ENCODE results near the gene ALKBH7.

GRCh38 chr19:6424195-6424938 lies 51.8 kb downstream of the ALKBH7 start, which contains the start of gene KHSRP:
- TF ChIP-seq, protein P1, sequence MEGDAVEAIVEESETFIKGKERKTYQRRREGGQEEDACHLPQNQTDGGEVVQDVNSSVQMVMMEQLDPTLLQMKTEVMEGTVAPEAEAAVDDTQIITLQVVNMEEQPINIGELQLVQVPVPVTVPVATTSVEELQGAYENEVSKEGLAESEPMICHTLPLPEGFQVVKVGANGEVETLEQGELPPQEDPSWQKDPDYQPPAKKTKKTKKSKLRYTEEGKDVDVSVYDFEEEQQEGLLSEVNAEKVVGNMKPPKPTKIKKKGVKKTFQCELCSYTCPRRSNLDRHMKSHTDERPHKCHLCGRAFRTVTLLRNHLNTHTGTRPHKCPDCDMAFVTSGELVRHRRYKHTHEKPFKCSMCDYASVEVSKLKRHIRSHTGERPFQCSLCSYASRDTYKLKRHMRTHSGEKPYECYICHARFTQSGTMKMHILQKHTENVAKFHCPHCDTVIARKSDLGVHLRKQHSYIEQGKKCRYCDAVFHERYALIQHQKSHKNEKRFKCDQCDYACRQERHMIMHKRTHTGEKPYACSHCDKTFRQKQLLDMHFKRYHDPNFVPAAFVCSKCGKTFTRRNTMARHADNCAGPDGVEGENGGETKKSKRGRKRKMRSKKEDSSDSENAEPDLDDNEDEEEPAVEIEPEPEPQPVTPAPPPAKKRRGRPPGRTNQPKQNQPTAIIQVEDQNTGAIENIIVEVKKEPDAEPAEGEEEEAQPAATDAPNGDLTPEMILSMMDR (IDR thresholded peaks at IDR 0.05; ENCODE audit: low read depth, low read length, missing input control) = no peak
- TF ChIP-seq EGR1 (IDR thresholded peaks at IDR 0.05; ENCODE audit: low read depth in 2 of 2) = no peak
- TF ChIP-seq FOXA1 (IDR thresholded peaks at IDR 0.05) = no peak
- TF ChIP-seq, protein P2, sequence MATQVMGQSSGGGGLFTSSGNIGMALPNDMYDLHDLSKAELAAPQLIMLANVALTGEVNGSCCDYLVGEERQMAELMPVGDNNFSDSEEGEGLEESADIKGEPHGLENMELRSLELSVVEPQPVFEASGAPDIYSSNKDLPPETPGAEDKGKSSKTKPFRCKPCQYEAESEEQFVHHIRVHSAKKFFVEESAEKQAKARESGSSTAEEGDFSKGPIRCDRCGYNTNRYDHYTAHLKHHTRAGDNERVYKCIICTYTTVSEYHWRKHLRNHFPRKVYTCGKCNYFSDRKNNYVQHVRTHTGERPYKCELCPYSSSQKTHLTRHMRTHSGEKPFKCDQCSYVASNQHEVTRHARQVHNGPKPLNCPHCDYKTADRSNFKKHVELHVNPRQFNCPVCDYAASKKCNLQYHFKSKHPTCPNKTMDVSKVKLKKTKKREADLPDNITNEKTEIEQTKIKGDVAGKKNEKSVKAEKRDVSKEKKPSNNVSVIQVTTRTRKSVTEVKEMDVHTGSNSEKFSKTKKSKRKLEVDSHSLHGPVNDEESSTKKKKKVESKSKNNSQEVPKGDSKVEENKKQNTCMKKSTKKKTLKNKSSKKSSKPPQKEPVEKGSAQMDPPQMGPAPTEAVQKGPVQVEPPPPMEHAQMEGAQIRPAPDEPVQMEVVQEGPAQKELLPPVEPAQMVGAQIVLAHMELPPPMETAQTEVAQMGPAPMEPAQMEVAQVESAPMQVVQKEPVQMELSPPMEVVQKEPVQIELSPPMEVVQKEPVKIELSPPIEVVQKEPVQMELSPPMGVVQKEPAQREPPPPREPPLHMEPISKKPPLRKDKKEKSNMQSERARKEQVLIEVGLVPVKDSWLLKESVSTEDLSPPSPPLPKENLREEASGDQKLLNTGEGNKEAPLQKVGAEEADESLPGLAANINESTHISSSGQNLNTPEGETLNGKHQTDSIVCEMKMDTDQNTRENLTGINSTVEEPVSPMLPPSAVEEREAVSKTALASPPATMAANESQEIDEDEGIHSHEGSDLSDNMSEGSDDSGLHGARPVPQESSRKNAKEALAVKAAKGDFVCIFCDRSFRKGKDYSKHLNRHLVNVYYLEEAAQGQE (IDR thresholded peaks at IDR 0.05) = no peak
- no peak for TF ChIP-seq SP1 (IDR thresholded peaks at IDR 0.05)
- TF ChIP-seq, protein P3, sequence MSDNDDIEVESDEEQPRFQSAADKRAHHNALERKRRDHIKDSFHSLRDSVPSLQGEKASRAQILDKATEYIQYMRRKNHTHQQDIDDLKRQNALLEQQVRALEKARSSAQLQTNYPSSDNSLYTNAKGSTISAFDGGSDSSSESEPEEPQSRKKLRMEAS (IDR thresholded peaks at IDR 0.05) = no peak
- no peak for TF ChIP-seq RXRA (IDR thresholded peaks at IDR 0.05)
- TF ChIP-seq RAD21 (IDR thresholded peaks at IDR 0.05) = no peak
- TF ChIP-seq, protein P4, sequence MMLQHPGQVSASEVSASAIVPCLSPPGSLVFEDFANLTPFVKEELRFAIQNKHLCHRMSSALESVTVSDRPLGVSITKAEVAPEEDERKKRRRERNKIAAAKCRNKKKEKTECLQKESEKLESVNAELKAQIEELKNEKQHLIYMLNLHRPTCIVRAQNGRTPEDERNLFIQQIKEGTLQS (IDR thresholded peaks at IDR 0.05) = no peak
- no peak for TF ChIP-seq GABPA (IDR thresholded peaks at IDR 0.05 in 1 of 2, conservative IDR thresholded peaks at IDR 0.05 in 1 of 2)
- TF ChIP-seq TAF1 (conservative IDR thresholded peaks at IDR 0.05) = no peak
